ENCODE measurements around the gene LRRN2. TPM values are rescaled to one million over a fixed set of nuclear protein-coding genes. Genes with fewer than 3 reads are reported as not detected.

Gene LRRN2
- total and polyA plus RNA-seq, 9 of the 15 experiments (the other 6 are each of a cell fraction or from before 2014, with no cell fraction given), result 0.05 TPM; not detected in 8

- TF ChIP-seq PRDM10 (IDR thresholded peaks at IDR 0.05; ENCODE audit: partially characterized antibody) (peak; percentile 67), ZNF583 (CRISPR knock-in tag; IDR thresholded peaks at IDR 0.05) (peak; percentile 78; the same call in 1 of the 2 replicates), ZNF212 (CRISPR knock-in tag; IDR thresholded peaks at IDR 0.05) (no peak), THRA (IDR thresholded peaks at IDR 0.05) (no peak), TRIM28 (IDR thresholded peaks at IDR 0.05) (0 out of 2 replicates have a peak, but pooled peaks have one; percentile 67), KLF16 (IDR thresholded peaks at IDR 0.05) (peak; percentile 39; the same call in 1 of the 2 replicates), ARID1B (IDR thresholded peaks at IDR 0.05) (peak; percentile 89), E2F1 (CRISPR knock-in tag; IDR thresholded peaks at IDR 0.05) (0 out of 2 replicates have a peak, but pooled peaks have one; percentile 64), ZNF224 (CRISPR knock-in tag; IDR thresholded peaks at IDR 0.05) (peak; percentile 76; the same call in 1 of the 2 replicates), RBM14 (IDR thresholded peaks at IDR 0.05; ENCODE audit: borderline replicate concordance, insufficient read depth, low read depth, low read length) (no peak)
- TF ChIP-seq, protein P1, sequence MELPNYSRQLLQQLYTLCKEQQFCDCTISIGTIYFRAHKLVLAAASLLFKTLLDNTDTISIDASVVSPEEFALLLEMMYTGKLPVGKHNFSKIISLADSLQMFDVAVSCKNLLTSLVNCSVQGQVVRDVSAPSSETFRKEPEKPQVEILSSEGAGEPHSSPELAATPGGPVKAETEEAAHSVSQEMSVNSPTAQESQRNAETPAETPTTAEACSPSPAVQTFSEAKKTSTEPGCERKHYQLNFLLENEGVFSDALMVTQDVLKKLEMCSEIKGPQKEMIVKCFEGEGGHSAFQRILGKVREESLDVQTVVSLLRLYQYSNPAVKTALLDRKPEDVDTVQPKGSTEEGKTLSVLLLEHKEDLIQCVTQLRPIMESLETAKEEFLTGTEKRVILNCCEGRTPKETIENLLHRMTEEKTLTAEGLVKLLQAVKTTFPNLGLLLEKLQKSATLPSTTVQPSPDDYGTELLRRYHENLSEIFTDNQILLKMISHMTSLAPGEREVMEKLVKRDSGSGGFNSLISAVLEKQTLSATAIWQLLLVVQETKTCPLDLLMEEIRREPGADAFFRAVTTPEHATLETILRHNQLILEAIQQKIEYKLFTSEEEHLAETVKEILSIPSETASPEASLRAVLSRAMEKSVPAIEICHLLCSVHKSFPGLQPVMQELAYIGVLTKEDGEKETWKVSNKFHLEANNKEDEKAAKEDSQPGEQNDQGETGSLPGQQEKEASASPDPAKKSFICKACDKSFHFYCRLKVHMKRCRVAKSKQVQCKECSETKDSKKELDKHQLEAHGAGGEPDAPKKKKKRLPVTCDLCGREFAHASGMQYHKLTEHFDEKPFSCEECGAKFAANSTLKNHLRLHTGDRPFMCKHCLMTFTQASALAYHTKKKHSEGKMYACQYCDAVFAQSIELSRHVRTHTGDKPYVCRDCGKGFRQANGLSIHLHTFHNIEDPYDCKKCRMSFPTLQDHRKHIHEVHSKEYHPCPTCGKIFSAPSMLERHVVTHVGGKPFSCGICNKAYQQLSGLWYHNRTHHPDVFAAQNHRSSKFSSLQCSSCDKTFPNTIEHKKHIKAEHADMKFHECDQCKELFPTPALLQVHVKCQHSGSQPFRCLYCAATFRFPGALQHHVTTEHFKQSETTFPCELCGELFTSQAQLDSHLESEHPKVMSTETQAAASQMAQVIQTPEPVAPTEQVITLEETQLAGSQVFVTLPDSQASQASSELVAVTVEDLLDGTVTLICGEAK (IDR thresholded peaks at IDR 0.05), result peak; percentile 76
- TF ChIP-seq, protein P1 (CRISPR knock-in tag; IDR thresholded peaks at IDR 0.05), result no peak
Measured at GRCh38 chr1:204647114-204647804, 38.3 kb downstream of the LRRN2 start (continued).

Data from K562 (cell line).